NCI-H510A treated with DMSO at 0.1 percent for 48 hours (cell line): ENCODE data around the gene SIX3.
A peak's percentile ranks its signal among the peaks of the same experiment; 100 is the strongest.

Source experiments
- DNase-seq: peaks from one replicate; lab custom pipeline; 2025; lab: John Stamatoyannopoulos, UW

The SIX3 gene

DNA sequence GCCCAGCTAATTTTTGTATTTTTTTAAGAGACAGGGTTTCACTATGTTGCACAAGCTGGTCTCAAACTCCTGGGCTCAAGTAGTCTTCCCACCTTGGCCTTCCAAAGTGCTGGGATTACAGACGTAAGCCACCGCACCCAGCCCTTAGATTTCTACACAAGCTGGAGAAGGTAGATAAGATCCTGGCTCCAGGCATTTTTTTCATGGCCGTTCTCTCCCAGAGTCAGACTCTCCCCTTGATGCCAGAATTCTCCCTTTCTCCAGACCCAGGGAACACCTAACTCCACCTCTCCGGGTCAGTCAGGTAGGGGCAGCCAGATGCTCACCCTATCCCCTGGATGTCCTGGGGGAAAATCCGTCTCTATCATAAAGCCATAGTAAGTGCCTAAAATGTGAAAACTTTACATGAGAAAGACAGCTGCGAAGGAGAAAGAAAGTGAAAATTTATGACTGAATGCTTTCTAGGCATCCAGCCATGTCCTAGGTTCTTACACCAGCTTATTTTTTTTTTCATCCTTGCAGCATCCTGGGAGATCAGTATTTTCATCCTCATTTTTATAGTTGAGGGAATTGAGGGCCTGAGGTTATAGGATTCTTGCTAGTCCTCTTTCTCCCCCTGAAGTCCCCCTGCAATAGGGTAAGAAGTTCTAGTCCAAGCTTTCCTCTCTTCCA, 16.3 kb downstream of the SIX3 start:
- DNase-seq = no peak

DNA sequence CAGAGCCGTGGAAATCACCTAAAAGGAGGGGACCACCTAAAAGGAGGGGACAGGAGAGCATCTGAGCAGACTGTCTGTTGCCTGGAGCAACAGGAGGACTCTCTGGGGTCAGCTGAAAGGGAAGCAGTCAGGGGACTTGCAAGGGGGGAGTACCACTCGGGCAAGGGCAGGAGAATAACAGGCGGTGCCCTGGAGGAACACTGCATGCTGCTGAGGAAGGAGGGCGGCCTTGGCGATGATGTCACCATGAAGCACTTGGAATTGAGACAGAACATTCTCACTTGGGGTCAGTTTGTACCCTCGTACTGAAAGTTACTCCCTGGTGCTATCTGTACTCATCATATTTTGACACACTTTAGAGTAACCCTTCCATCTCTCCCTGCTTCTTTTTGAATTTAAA, 18.4 kb downstream of the SIX3 start:
- no peak for DNase-seq

- no peak for DNase-seq
Observed at GRCh38 chr2:44960871-44961270, 19.4 kb downstream of the SIX3 start.

DNA sequence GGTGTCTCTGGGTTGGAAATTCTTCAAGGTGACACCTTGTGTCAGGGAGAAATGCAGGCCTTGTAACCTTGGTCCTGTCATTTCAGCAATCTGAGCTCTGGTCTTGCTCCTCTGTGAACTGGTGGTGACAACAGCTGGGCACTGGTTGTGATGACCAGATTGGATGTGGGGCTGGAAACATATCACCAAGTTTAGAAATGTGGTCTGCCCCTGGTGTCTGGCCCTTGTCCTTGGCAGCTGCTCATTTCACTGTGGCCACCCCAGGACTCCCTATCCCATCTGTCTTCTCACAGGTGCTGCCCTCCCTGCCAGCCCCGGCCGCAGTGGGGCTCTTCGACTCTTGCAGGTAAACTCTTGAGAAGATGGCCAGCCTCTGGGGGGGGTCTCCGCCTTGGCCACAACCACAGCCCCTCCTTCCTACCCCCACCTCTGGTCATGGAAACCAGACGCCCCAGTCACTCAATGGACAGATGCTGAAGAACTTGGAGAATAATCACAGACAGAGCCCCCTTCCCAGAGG, 20.7 kb downstream of the SIX3 start:
- no peak for DNase-seq

- peak; percentile 31 for DNase-seq
Observed at GRCh38 chr2:44964752-44965236, 23.3 kb downstream of the SIX3 start.

GRCh38 chr2:44965684-44966083, 24.2 kb downstream of the SIX3 start:
- DNase-seq = no peak

DNA sequence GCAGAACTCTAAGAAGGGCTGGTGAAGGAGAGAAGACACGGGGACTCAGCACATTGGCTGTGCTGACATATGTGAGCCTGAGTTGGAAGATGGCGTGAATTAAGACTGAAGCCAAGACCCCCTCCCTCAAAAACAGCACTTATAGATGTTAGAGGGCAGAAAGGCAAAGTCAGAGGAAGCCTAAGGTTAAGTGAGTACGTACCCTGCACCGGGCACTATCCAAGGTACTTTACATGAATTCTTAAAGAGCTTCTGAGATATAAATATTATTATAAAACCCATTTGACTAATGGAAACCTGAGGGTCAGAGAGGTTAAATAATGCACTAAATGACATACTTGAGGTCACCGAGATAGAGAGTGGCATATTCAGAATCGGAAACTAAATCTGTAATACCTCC, 25.6 kb downstream of the SIX3 start:
- DNase-seq = no peak

GRCh38 chr2:44967727-44968432, 26.4 kb downstream of the SIX3 start:
- DNase-seq = no peak

GRCh38 chr2:44969936-44970335, 28.4 kb downstream of the SIX3 start:
- DNase-seq = no peak

GRCh38 chr2:44970846-44971450, 29.4 kb downstream of the SIX3 start:
- no peak for DNase-seq

DNA sequence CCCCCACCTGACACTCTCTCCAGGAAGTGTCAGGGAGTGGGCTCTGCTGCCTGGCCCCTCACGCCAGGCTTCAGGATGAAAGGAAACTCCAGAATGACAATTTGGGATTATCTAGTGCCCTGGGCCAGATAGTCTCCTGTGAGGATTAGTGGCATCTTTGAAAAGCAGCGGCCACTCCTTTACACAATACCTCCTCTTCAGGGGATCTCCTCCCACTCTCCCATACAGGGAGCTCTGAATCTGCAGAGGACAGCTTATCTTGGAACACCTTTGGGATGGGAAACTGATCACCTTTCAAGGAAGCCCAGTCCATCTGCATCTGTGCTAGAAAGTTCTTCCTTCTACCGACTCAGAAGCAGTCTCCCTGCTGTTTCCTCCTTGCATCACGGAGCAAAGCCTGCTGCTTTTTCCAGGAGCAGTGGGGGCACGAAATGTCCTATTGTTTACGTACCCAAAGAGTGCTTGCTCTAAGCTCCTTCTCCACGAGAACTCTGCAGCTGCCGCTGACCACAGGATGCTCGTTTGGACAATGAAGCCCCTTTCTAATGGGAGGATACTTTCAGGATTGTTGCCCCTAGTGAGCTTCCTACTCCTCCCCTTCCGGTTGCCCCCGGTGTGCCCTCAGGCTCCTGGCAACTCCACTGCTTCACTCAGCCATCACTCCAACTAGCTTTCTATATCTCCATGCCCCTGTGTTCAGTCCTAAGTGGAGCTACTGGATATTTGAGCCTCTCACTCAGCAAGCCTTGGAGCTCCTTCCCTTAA, 31.5 kb downstream of the SIX3 start:
- peak; percentile 20 for DNase-seq

DNA sequence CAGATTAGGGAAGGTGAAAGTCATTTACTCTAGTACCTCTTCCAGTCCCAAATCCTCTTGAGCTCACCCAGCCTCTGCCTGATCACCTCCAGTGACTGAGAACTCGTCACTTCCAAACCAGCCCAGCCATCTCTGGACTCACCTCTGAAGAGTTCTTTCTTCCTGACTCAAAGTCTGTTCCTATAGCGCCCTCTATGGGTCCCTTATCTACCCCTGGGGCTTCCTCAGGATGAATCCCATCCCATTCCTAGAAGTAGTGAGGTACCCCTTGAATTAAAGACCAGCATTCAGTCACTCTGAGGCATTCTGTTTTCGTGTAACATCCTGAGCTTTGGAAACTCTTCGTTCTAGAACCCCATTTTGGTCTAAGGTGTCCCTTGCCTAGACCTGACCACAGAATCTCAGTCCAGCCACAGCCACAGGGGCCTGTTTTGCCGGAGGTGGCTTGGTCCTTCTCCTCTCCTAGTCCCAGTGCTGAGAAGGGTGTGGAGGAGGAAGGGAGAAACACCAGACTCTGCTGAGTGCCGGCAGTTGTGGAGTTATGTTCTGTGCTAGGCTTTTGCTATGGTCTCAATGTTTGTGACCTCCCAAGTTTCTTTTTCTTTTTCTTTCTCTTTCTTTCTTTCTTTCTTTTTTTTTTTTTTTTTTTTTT, 32.7 kb downstream of the SIX3 start:
- peak; percentile 53 for DNase-seq

GRCh38 chr2:44975571-44976450, 34.3 kb downstream of the SIX3 start:
- DNase-seq = no peak

- no peak for DNase-seq
Observed at GRCh38 chr2:44979581-44979980, 38.1 kb downstream of the SIX3 start.

DNA sequence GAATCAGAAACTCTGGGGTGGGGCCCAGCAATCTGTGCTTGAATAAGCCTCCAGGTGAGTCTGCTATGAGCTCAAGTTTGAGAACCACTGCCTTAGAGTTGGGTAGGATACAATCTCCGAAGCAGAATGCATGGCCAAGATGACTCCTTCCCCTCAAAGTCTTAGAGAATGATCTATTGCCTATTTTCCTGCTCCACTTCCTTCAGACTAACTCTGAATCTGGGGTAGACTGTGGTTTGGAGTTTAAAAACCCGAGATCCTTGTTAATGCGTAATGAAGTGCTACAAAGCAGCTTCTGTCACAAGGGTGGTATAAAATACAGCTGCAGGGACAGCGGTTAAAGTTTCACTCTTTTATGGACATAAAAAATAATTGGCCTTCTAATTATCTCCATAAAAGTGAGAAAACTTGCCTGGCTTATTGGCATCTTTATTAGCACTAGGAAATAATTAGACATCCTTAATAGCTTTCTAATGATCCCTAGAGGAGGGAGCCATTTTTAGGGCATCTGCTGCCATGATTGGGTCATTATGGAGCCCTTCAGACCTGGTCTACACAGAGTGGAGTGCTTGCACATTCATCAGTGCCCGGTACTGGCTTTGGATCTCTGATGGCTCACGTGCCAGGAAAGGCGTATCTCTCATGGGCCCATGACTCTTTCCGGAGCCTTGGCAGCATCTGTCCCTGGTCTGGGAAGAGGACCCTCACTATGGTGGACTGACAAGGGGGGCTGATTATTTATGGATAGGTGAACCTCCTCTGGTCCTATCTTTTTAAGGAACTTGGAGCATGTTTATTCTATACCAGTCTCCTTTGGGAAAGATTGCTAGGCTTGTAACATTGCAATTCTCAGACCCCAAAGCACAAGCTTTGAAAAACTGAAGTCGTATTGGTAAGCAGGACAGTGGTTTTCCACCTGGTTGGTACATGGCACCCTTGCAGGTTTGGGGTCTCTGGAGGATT, 39.5 kb downstream of the SIX3 start:
- no peak for DNase-seq

GRCh38 chr2:44981714-44982108, 40.2 kb downstream of the SIX3 start:
- DNase-seq = peak; percentile 85

DNA sequence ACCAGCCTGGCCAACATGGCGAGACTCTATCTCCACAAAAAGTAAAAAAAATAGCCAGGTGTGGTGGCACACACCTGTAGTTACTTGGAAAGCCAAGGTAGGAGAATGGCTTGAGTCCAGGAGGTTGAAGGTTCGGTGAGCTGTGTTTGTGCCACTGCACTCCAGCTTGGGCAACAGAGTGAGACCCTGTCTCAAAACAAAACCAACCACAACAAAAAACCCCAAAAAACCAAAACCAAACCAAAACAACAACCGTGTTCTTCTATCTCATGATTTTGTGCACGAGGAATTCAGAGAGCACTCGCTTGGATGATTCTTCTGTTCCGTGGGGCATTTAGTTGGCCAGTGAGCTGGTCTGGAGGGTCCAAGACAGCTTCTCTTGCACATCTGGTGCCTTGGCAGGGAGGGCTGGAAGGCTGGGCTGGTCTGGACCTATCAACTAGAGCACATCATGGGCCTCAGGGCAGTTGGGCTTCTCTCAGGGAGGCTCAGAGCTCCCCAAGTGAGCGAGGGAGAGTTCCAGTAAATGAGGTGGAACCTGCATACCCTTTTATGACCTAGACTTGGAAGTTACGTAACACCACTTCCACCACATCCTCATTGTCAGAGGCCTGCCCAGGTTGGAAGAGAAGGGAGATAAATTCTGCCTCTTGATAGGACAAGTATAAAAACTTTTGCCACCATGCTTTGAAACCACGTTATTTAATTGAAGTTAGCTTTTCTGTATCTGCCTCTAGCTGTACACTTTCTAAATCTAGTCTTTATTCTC, 42.5 kb downstream of the SIX3 start:
- DNase-seq = no peak

DNA sequence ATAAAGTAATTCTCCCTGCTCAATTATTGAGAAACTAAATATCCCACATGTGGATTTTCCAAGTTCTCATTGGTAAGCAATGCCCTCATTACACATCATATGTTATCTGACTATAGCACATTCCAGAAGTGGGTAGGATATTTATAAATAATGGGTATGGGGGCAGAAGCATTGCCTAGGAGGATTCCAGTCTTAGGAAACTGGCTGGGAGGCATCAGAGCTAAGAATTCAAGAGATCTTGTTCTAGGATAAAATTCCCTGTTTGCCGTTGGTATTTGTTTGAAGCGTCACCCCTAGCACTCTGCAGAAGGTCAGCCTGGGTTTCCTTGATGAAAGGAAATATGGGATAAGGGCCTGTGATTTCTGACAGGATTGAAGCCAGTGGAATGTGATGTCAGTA, 47.7 kb downstream of the SIX3 start:
- DNase-seq = no peak

- DNase-seq = no peak
Observed at GRCh38 chr2:44994377-44994776, 52.9 kb downstream of the SIX3 start.
